Activated naive CD4-positive, alpha-beta T cell treated with anti-CD3 and anti-CD28 coated beads for 36 hours (primary cell): ENCODE measurements around the gene MILR1. TPM values are rescaled to one million over a fixed set of nuclear protein-coding genes. Genes with fewer than 3 reads are reported as not detected.

Experiments used
- CTCF ChIA-PET: fragments of 350-600 bp; sonication (Branson Sonifier 250); formaldehyde crosslinking; loops from one replicate; lab custom pipeline; 2021; ENCODE audit warnings: antibody characterized with exemption; lab: Charles Lee
- DNase-seq: peaks from one replicate; pipeline ENCODE4 v3.0.0-alpha.2; 2020
- H3K27ac Mint-ChIP-seq: one replicate; pipeline ENCODE4 v1.8.0; 2021; ENCODE audit warnings: mild to moderate bottlenecking, mixed read lengths
- H3K27me3 Mint-ChIP-seq: one replicate; pipeline ENCODE4 v1.8.0; 2021; ENCODE audit warnings: low read depth, mixed read lengths
- H3K36me3 Mint-ChIP-seq: one replicate; pipeline ENCODE4 v1.8.0; 2021; ENCODE audit warnings: low read depth, mixed read lengths
- H3K4me1 Mint-ChIP-seq: one replicate; pipeline ENCODE4 v1.8.0; 2021; ENCODE audit warnings: low read depth, mixed read lengths
- H3K4me3 Mint-ChIP-seq: one replicate; pipeline ENCODE4 v1.8.0; 2021; ENCODE audit warnings: mild to moderate bottlenecking, moderate library complexity, mixed read lengths
- H3K9me3 Mint-ChIP-seq: one replicate; pipeline ENCODE4 v1.8.0; 2021; ENCODE audit warnings: mixed read lengths
- intact Hi-C: fragments of 100-400 bp; cut with micrococcal nuclease; formaldehyde crosslinking; loops from one replicate; pipeline ENCODE4 v1.15.1; 2023
- microRNA-seq: library from miRNA; unstranded; fragments of <30 nt; microRNA quantifications from one replicate; pipeline ENCODE4 v1.2.0, GENCODE V29; 2022; ENCODE audit warnings: borderline microRNAs expressed, borderline replicate concordance
- total RNA-seq, 2 experiments: library from RNA; stranded (reverse); gene quantifications; one replicate each; pipeline ENCODE4 v1.2.3, GENCODE V29; 2021

Gene MILR1
- total RNA-seq, 2 experiments from 2014 or later: 0.31 to 0.42 TPM

DNA sequence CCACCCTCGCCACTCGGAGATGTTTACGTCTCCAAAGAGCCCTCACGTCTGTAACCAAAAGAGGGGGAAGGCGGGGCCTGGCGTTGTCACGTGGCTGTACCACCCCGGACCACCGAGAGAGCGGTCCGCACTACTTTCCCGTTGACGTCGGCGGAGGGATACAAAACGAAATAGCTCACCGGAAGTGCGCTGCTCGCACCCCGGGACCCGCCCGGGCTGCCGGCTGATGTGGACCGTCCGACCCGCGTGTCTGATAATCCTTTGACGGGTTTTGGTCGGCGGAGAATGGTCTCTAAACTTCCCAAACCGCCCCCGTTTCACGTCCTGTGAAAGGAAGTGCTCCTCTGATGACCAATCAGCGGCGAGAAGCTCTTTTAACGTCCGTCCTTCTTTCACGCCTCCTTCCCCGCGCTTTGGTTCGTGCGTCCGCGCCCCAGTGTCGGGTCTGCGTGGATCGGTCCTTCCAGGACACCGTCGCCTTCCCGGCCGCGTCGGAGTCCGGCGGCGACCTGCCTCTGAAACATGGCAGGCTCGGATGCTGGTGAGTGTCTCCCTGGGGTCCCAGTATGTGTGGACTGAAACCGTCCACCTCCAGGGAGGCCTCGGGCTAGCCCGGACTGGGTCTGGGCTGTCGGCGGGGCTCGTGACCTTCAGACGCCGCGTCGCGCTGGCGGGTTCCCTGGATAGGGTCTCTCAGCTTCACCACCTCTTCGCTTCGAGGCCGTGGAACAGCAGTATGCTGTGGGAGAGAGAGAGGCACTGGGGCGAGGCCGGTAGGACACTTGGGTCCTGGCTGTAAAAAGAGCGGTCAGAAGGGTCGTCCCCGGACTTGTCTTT, 57.9 kb downstream of the MILR1 start, which contains the start of gene CEP95:
CEP95 (plus strand) TSS at position 402 of the 837 bp plus-strand sequence; CDS start at position 523, 121 bp downstream.
- Mint-ChIP-seq H3K4me1 (peaks cover 53% of the 10 kb centered on the region), H3K36me3 (peaks cover 56% of the 10 kb centered on the region), H3K27me3 (no peaks in the 10 kb centered on the region), H3K9me3 (no peaks in the 10 kb centered on the region), H3K4me3 (peak within 1 kb of the TSS; percentile 92), H3K27ac (peak within 1 kb of the TSS; percentile 99)
- peak; percentile 95 for DNase-seq
- intact Hi-C loops: loop anchor here (1.0 to 10.0 kb wide), 14 partner anchors 9 to 884 kb away; partner anchors contain the start of genes GNA13, ICAM2, MAP3K3 and POLG2
- CTCF ChIA-PET: interaction anchor here (0.6 to 3.3 kb wide), 11 partner anchors 10 to 550 kb away, joined by 3 to 22 read pairs (median 3); partner anchors contain the start of genes GNA13 and POLG2

DNA sequence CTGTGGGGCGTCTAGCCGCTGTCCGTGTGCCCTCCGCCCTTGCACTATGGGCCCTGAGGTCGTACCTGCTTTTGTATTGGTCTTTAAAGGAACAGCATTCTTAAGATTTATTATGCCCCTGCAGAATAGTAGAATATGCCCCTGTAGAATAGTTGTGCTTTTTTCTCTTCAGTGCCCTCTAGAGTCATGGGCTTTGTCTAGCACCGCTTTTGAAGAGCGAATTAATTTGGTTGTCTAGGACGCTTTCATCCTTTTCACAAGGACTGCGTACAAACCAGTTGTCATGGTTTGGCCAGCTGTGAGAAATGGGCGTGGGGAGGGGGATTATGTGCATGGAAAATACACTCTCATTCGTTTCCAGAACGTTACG, 58.5 kb downstream of the MILR1 start:
- peak; percentile 54 for DNase-seq
- Mint-ChIP-seq H3K4me1 (peaks cover 50% of the 10 kb centered on the region), H3K9me3 (no peaks in the 10 kb centered on the region), H3K27ac (peak overlapping the region; percentile 99), H3K4me3 (peak overlapping the region; percentile 92), H3K36me3 (peaks cover 53% of the 10 kb centered on the region), H3K27me3 (no peaks in the 10 kb centered on the region)
- CTCF ChIA-PET: interaction anchor here (0.6 to 3.3 kb wide), 7 partner anchors 16 to 142 kb away, joined by 3 to 22 read pairs (median 3); no protein-coding TSS in a partner anchor
- intact Hi-C loops: loop anchor here (1.0 to 10.0 kb wide), 9 partner anchors 15 to 885 kb away; partner anchors contain the start of genes GNA13, MAP3K3 and TEX2

DNA sequence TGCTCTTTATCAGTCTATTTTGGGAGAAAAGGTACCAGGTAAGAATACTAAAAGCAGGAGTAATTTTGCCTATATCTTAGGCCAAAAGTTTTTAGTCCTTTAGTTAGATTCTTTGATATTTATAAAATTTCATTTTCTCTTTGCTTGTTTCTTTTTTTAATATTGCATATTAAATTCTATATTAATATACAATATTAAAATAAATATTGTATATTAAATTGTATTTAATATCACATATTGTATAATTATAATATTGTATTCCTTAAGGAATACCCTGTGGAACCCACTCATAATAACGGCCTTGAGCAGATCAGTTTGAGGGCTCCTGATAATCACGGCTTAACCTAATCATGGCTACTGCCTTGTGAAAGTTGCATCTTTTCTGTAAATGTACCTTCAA, 59.8 kb downstream of the MILR1 start:
- Mint-ChIP-seq H3K4me1 (peaks cover 38% of the 10 kb centered on the region), H3K9me3 (no peaks in the 10 kb centered on the region), H3K36me3 (peaks cover 42% of the 10 kb centered on the region), H3K4me3 (peak overlapping the region; percentile 36), H3K27ac (no peak overlapping the region), H3K27me3 (no peaks in the 10 kb centered on the region)
- CTCF ChIA-PET: interaction anchor here (1.0 kb wide), 1 partner anchor 16 kb away, joined by 3 read pairs; no protein-coding TSS in a partner anchor
- intact Hi-C loops: loop anchor here (5.0 to 10.0 kb wide), 3 partner anchors 469 to 886 kb away; partner anchors contain the start of genes GNA13 and MAP3K3
- DNase-seq: no peak

DNA sequence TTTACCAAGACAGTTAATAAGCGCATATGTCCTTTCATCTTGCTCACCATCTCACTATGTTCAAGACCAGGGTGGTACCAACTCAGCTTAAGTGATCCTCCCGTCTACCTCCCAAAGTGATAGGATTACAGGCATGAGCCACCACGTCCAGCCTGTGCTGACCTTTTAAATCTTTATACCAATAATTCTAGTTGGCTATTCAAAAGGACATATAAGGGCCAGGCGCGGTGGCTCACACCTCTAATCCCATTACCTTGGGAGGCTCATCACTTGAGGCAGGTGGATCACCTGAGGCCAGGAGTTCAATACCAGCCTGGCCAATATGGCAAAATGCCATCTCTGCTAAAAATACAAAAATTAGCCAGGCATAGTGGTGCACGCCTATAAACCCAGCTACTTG, 60.3 kb downstream of the MILR1 start:
- DNase-seq: no peak
- peaks cover 37% of the 10 kb centered on the region for H3K36me3 Mint-ChIP-seq
- CTCF ChIA-PET: interaction anchor here (0.6 to 1.0 kb wide), 2 partner anchors 16 to 280 kb away, joined by 3 to 4 read pairs; no protein-coding TSS in a partner anchor
- intact Hi-C loops: loop anchor here (5.0 to 10.0 kb wide), 3 partner anchors 468 to 887 kb away; partner anchors contain the start of genes GNA13 and MAP3K3
- no peaks in the 10 kb centered on the region for H3K9me3 Mint-ChIP-seq
- no peaks in the 10 kb centered on the region for H3K27me3 Mint-ChIP-seq
- H3K4me3 Mint-ChIP-seq: peak overlapping the region; percentile 36
- H3K27ac Mint-ChIP-seq: no peak overlapping the region
- H3K4me1 Mint-ChIP-seq: peaks cover 34% of the 10 kb centered on the region

DNA sequence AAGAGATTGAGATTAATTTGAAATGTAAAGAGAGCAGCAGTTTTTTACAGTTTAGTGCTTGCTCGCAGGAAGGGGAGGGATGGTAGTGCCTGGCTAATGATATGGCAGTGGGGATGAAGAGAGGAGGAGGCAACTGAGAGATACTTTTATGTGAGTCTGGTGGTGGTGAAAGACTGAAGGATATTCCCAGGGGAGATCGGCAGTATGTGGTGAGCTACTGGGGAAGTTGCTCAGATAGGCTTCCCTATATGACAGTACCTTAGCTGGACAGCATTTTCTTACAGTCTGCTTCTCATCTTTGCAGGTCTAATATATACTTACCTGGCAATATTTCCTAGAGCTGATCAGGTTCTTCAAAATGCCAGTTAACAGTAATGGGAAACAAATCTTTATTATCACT, 66.5 kb downstream of the MILR1 start:
- no peaks in the 10 kb centered on the region for H3K27me3 Mint-ChIP-seq
- DNase-seq: no peak
- intact Hi-C loops: no loop called here
- H3K36me3 Mint-ChIP-seq: peaks cover 28% of the 10 kb centered on the region
- CTCF ChIA-PET: interaction anchor here (0.6 to 1.4 kb wide), 4 partner anchors 17 to 94 kb away, joined by 3 read pairs; no protein-coding TSS in a partner anchor
- H3K9me3 Mint-ChIP-seq: no peaks in the 10 kb centered on the region
- no peak overlapping the region for H3K27ac Mint-ChIP-seq
- no peak overlapping the region for H3K4me3 Mint-ChIP-seq
- H3K4me1 Mint-ChIP-seq: peaks cover 26% of the 10 kb centered on the region

DNA sequence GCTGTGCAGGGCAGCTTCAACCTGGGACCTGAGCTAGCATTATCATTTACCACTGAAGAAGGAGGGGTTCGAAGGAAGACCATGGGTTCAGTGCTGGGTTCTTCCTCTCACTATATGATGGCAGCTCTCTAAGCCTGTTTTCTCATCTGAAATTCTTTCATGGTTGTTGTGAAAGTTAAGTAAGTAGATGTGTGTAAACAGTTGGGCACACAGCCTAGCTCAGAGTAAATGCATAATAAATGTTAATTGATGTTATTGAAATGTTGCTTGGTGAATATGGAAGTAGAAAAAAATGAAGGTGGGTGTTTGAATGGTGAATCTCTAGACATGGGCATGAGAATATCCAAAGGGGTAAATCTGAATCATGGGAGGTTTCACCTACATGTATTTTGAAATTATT, 66.9 kb downstream of the MILR1 start:
- no peak for DNase-seq
- Mint-ChIP-seq H3K27ac (peak overlapping the region; percentile 22), H3K9me3 (no peaks in the 10 kb centered on the region), H3K4me1 (peaks cover 26% of the 10 kb centered on the region), H3K36me3 (peaks cover 26% of the 10 kb centered on the region), H3K27me3 (no peaks in the 10 kb centered on the region), H3K4me3 (no peak overlapping the region)
- CTCF ChIA-PET: interaction anchor here (0.6 to 1.4 kb wide), 4 partner anchors 17 to 95 kb away, joined by 3 read pairs; no protein-coding TSS in a partner anchor
- intact Hi-C loops: no loop called here

Small RNAs within 50 kb of the gene (microRNA-seq; reads per million reads assigned to microRNA genes)
- gene MIR1273E: not detected
- 4.9 reads per million for gene MIR3064
- gene MIR5047: not detected

Other genes with a start within 250 kb of the MILR1 start
- 10 to 100 TPM in 1 of 2 experiments, 1 to 10 TPM in 1; 9.2 to 10.6 TPM for gene TEX2, start 185.9 kb upstream of the MILR1 start, total RNA-seq
- gene PECAM1, start 58.3 kb upstream of the MILR1 start, total RNA-seq: 10 to 100 TPM in 1 of 2 experiments, 1 to 10 TPM in 1; 10.0 to 11.2 TPM
- gene POLG2, start 47.9 kb downstream of the MILR1 start, total RNA-seq: 10 to 100 TPM; 23.4 to 26.9 TPM
- 100 to 1,000 TPM; 480 to 491 TPM for gene DDX5, start 57.2 kb downstream of the MILR1 start, total RNA-seq
- gene CEP95, start 57.9 kb downstream of the MILR1 start, total RNA-seq: 10 to 100 TPM; 38.8 to 43.3 TPM
- 10 to 100 TPM in 1 of 2 experiments, 1 to 10 TPM in 1; 9.6 to 10.7 TPM for gene SMURF2, start 213.2 kb downstream of the MILR1 start, total RNA-seq